H4 (cell line): ENCODE results near the gene TEAD3. TPM values are rescaled to one million over a fixed set of nuclear protein-coding genes. Genes with fewer than 3 reads are reported as not detected.
"Not testable (repeated sequence)": the region's sequence is repeated elsewhere in the genome, so short reads cannot be mapped to it uniquely, and the experiment has no call there.

ENCODE experiments used
- DNase-seq: peaks from one replicate; pipeline ENCODE4 v3.0.0-alpha.2; 2015; ENCODE audit warnings: low spot score
- total RNA-seq: library from RNA; depleted of rRNA; stranded (reverse); fragments of >200 nt; shearing (Covaris generic); gene quantifications from 2 replicates; pipeline ENCODE4 v1.2.3, GENCODE V29; 2014; rRNA removed

Gene TEAD3
- 4.1 and 7.1 TPM in 2 replicates for total RNA-seq

- peak; percentile 41 for DNase-seq
Observed at GRCh38 chr6:35496841-35497570, at the start of gene TEAD3. Gene TEAD3 (minus strand): TSS chr6:35497079.

GRCh38 chr6:35544769-35545361 lies 48.0 kb upstream of the TEAD3 start:
- no peak for DNase-seq

GRCh38 chr6:35543459-35544193 lies 46.7 kb upstream of the TEAD3 start:
- no peak for DNase-seq

GRCh38 chr6:35541836-35542235 lies 45.0 kb upstream of the TEAD3 start:
- DNase-seq: no peak

GRCh38 chr6:35539223-35539622 lies 42.3 kb upstream of the TEAD3 start:
- no peak for DNase-seq

- DNase-seq: not testable (repeated sequence)
Observed at GRCh38 chr6:35535847-35536246, 39.0 kb upstream of the TEAD3 start.

GRCh38 chr6:35534407-35535170 lies 37.7 kb upstream of the TEAD3 start:
- no peak for DNase-seq

- DNase-seq: no peak
Observed at GRCh38 chr6:35533981-35534380, 37.1 kb upstream of the TEAD3 start.

GRCh38 chr6:35532126-35532525 lies 35.2 kb upstream of the TEAD3 start:
- DNase-seq: no peak

GRCh38 chr6:35524380-35525020 lies 27.6 kb upstream of the TEAD3 start:
- DNase-seq: no peak

GRCh38 chr6:35522660-35523658 lies 26.1 kb upstream of the TEAD3 start:
- DNase-seq: peak; percentile 59

- no peak for DNase-seq
Observed at GRCh38 chr6:35522151-35522550, 25.3 kb upstream of the TEAD3 start.

GRCh38 chr6:35521235-35521634 lies 24.4 kb upstream of the TEAD3 start:
- no peak for DNase-seq

GRCh38 chr6:35519313-35520015 lies 22.6 kb upstream of the TEAD3 start:
- no peak for DNase-seq

GRCh38 chr6:35518566-35519312 lies 21.9 kb upstream of the TEAD3 start:
- DNase-seq: no peak

- DNase-seq: not testable (repeated sequence)
Observed at GRCh38 chr6:35517978-35518377, 21.1 kb upstream of the TEAD3 start.

- DNase-seq: no peak
Observed at GRCh38 chr6:35516712-35517111, 19.8 kb upstream of the TEAD3 start.

- not testable (repeated sequence) for DNase-seq
Observed at GRCh38 chr6:35515939-35516338, 19.1 kb upstream of the TEAD3 start.

GRCh38 chr6:35514587-35514986 lies 17.7 kb upstream of the TEAD3 start:
- DNase-seq: no peak
